HG03432 (cell line): Measurements from ENCODE around the gene PQBP1.
A peak's percentile ranks its signal among the peaks of the same experiment; 100 is the strongest.
"Not testable (repeated sequence)": the region's sequence is repeated elsewhere in the genome, so short reads cannot be mapped to it uniquely, and the experiment has no call there.

Source experiments
- ATAC-seq: cut with Tn5 transposase; IDR thresholded peaks from one replicate; pipeline ENCODE4 v1.9.1; 2021; ENCODE audit warnings: mild to moderate bottlenecking, moderate library complexity; ENCODE audit not compliant: unreplicated experiment

Gene PQBP1, protein sequence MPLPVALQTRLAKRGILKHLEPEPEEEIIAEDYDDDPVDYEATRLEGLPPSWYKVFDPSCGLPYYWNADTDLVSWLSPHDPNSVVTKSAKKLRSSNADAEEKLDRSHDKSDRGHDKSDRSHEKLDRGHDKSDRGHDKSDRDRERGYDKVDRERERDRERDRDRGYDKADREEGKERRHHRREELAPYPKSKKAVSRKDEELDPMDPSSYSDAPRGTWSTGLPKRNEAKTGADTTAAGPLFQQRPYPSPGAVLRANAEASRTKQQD

DNA sequence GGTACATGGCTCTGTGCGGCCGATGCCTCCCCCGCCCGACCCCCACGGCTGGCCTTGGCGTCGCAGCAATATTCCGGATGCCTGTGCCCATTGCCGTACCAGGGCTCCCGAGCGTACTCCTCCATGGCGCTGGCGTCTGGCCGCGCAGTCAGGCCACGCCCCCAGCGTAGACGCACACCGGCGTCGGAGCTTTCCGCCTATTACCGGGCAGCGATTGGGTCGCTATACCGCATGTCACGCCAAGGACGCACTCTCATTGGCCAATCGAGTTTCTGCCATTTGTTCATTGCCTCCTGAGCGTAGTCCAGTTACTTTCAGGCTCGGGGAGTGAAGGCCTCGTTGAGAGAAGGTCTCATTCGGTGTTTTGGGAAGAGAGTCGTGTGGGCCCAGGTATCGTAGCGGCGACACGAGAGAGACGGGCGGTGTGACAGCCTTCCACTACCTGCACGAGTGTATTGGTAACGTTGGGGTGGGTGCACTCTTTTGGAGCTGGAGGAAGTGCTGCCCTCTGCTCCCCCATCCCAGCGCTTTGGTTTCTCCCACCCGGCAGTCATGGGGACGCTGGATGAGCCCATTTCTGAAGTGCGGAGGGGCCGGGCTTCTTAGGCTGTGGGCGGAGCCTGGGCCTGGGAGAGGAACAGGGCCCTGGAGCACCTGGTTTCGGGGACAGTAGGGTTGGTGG is at the start of gene PQBP1, which contains the start of gene TIMM17B:
TSS of gene PQBP1 (plus strand) at position 306 of the 682 bp plus-strand sequence. CDS start 580 bp downstream, outside the sequence.
TSS of gene TIMM17B (minus strand) at position 144 of the 682 bp plus-strand sequence. CDS start at position 125, 19 bp downstream.
- ATAC-seq, result peak; percentile 91

DNA sequence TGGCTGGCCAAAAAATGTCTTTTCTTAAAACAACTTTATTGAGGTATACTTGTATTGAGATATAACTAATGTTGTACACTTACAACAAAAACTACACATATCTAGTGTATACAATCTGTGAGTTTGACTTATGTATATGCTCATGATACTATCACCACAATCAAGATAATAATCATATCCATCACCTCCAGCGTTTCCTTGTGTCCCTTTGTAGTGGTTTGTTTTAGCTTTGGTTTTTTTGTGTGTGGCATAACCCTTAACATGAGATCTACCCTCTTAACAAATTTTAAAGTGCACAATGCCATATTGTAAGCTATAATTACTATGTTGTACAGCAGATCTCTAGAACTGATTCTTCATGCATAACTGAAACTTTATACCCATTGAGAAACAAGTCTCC is 48.9 kb upstream of the PQBP1 start:
- no peak for ATAC-seq

DNA sequence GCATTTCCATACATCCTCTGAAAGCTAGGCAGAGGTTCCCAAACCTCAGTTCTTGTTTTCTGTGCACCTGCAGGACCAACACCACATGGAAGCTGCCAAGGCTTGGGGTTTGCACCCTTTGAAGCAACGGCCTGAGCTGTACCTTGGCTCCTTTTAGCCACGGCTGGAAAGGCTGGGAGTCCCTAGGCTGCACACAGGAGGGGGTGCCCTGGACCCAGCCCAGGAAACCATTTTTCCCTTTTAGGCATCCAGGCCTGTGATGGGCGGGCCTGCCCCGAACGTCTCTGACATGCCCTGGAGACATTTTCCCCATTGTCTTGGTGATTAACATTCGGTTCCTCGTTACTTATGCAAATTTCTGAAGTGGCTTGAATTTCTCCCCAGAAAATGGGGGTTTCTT is 44.9 kb upstream of the PQBP1 start:
- ATAC-seq, result no peak

DNA sequence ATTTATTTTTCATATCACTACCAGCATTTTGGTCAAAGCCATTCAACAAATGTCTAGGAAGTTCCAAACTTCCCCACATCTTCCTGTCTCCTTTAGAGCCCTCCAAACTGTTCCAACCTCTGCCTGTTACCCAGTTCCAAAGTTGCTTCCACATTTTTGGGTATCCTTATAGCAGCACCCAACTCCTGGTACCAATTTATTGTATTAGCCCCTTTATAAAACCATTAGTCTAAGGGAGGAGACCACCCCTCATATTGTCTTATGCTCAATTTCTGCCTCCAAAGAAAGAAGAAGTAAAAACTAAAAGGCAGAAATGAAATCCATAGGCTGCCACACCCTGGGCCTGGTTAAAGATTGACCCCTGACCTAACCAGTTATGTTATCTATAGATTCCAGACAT is 44.2 kb upstream of the PQBP1 start:
- not testable (repeated sequence) for ATAC-seq

DNA sequence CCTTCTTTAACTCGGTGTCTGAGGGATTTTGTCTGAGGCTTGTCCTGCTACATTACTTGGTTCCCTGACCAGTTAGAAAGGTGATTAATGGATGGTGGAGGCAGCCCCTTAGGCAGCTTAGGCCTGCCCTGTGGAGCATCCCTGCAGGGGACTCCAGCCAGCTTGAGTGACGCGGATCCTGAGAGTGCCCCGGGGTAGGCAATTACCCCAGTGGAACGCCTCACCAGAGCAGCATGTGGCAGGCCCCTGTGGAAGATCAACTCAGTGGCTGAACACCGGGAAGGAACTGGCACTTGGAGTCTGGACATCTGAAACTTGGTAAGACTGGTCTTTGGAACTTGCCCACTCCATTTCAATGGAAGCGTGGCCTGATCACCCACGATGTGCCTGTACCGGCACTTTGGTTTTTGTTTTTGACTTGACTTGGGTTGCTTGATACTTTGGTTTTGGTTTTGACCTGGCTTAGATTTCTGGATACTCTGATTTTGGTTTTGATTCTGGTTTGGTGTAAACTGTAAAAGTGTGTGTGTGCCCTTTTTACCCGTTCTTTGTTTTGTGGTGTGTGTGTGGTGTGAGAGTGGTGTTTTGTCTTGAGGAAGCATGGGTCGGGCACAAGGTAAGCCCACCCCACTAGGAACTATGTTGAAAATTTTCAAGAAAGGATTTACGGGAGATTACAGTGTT is 43.5 kb upstream of the PQBP1 start:
- ATAC-seq, result not testable (repeated sequence)

DNA sequence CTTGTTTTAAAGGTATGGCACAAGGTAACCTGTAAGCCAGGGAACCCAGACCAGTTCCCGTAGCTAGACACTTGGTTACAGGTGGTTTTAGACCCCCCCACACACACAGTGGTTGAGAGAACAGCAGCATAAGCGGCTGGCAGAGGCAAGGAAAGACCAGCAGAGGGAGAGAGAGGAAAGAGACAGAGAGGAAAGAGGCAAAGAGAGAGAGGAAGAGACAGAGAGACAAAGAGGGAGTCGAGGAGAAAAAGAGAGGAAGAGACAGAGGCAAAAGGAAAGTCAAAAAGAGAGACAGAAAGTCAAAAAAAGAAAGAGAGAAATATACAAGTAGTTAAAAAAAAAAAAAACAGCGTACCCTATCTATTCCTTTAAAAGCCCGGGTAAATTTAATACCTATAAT is 42.8 kb upstream of the PQBP1 start:
- ATAC-seq, result no peak

DNA sequence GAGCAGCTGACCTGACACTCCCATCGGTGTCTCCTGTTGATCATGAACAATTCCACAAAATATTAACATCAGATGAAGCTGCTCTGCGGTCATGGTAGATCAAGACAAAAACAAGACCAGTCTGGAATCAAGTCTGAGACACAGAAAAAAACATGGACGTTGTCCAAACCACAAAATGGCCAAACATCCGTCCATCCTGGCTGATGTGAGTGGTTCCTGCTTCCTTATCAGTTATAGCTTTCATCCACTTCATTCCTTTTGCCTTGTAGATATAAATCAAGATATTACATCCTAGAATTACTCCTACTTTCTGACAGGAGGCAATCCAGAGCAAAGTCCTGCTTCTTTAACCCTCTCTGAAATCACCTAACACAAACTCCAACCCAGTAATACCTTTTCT is 33.5 kb upstream of the PQBP1 start:
- no peak for ATAC-seq

DNA sequence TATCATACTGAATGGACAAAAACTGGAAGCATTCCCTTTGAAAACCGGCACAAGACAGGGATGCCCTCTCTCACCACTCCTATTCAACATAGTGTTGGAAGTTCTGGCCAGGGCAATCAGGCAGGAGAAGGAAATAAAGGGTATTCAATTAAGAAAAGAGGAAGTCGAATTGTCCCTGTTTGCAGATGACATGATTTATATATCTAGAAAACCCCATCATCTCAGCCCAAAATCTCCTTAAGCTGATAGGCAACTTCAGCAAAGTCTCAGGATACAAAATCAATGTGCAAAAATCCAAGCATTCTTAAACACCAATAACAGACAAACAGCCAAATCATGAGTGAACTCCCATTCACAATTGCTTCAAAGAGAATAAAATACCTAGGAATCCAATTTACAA is 25.7 kb upstream of the PQBP1 start:
- ATAC-seq, result not testable (repeated sequence)

DNA sequence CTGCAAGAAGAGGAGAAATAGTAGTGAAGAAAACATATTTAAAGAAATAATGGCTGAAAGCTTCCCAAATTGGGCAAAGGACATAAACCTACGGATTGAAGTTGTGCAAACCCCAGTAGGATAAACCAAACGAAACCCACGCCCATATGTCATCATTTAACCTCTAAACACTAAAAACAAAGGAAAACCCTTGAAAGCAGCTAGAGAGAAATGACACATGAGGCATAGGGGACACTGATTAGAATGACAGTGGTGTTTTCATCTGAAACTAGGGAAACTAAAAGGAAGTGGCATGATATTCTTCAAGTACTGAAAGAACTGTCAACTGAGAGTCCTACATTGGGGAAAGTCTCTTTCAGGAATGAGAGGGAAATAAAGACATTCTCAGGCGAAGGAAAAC is 20.8 kb upstream of the PQBP1 start:
- not testable (repeated sequence) for ATAC-seq

DNA sequence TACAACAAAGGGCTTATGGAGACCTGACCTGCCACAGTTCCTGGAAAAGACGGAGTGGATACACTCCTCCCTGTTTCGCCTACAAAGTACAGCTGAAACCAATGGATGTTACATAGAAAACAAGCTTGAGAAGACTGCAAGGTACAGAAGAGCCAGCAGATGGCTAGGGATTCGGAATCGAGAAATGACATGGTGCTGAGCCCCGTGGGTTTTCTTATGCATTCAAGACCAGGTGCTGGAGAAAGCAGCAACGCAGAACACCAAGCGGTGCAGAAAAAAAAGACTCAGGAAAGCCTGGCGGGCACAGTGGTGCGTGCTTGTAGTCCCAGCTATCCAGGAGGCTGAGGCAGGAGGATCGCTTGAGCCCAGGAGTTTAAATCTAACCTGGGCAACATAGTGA is 14.0 kb upstream of the PQBP1 start:
- no peak for ATAC-seq

DNA sequence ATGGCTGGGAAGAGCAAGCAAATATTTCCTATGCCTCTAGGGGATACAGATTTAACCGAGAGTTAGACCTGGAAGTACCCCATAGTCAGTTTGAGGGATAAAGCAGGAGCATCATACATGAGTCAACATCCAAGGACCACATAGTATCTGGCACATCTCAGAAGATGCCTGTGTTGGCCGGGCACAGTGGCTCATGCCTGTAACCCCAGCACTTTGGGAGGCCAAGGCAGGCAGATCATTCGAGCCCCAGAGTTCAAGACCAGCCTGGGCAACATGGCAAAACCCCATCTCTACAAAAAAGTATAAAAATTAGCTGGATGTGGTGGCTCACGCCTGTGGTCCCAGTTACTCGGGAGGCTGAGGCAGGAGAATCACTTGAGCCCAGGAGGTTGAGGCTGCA is 11.1 kb upstream of the PQBP1 start:
- not testable (repeated sequence) for ATAC-seq

DNA sequence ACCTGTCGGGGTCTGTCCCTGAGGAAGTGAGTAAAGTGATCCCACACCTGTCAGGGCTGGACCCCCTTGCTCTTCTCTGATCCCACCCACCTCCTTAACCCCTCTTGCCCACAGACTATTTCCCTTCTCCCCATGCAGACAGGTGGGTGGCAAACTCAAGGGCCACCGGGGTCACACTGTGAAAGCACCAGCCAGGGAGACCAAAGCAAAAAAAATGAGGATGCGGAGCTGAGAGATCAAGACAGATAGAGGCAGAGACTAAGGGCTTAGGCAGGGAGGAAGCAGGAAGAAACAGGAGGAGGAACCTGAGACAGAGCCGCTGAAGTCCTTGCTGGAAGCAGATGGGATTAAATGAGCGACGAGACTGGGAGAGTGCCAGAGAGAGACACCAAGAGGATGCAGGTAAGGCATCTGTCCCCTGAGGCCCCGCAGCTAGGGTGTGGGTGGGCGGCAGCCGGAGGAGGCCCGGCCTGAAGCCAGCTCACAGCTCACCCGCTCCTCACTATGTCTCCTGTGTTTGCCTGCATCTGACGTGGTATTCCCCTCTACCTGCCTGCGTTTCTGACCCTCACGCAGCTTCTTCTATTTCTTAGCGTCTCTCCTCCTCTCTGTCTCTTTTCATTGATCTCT is 7.3 kb upstream of the PQBP1 start:
- no peak for ATAC-seq

DNA sequence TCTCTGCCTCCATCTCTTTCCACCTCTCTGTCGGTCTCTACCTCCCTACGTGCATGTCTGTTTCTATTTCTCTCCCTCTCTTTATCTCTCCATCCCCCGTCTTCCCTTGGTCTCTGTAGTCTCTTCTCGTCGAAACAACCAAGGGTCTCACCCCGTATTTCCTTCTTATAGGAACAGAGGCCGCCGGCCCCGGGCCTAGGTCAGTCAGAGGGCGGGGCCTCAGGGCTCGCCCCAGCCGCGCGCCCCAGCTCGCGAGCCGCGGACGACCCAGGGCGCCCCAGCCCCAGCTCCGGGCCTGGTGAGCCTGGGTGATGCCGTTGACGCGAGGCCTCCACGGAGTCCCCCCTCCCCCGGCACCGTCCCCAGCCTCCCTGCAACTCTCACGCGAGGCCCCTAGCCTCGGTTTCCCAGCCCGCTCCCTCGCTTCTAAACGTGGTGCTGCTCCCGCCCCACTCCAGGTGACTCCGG is 6.8 kb upstream of the PQBP1 start:
- ATAC-seq, result peak; percentile 55

DNA sequence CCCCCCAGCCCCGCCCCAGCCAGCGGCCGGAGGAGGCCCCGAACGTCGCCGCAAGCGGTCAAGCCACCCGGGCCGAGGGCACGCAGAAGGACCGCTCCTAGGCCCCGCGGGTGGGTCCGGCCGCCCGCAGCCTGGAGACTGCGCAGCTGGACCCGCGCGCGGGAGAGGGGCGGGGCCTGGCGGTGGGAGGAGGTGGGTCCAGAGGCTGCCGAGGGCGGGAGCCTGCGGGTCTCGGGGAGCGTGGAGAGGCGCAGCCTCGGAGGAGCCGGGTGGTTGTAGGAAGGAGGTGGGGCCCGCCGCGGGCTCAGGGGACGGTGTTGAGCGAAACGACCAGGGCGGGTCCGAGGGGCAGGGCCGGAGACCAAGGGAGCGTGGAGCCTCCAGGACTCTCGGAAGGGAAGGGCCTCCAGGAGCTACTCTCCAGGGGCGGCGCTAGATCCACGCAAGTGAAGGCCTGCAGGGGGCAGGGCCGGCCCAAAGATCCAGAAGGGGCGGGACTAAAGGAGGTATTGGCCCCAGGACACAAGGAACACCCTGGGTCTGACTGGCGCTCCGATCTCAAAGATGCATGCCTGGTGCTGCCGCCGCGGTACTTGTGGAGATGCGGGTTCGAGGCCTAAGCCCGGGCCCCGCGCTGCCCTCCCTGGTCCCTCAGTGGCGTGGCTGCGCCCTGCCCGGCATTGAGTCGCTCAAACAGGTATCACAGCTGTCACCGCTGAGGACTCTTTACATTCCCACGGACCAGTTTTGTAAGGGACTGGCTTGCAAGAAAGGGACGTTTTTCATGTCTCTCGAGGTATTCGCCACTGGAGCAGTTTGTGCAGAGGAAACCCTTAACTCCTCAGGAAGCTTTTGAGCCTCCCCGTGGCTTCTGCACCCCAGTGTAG is 6.1 kb upstream of the PQBP1 start:
- ATAC-seq, result peak; percentile 89

DNA sequence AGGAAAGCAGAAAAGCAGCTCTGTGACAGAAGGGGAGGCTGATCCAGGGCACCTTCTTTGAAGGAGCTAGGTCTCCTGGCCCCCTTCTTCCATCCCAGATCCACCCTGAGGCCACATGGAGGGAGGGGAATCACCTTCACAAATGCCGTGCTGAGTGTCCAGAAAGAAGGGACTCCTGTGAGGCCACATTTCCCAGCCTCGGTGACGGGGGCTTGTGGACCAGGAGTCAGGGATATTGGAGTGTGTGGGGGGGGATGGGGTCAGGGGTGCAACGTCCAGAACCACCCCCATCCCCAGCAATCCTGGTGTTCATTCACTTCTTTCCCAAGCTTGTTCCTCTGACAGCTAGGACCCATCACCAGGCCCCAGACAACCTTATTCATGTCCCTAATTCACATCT is 4.8 kb upstream of the PQBP1 start:
- ATAC-seq, result no peak

DNA sequence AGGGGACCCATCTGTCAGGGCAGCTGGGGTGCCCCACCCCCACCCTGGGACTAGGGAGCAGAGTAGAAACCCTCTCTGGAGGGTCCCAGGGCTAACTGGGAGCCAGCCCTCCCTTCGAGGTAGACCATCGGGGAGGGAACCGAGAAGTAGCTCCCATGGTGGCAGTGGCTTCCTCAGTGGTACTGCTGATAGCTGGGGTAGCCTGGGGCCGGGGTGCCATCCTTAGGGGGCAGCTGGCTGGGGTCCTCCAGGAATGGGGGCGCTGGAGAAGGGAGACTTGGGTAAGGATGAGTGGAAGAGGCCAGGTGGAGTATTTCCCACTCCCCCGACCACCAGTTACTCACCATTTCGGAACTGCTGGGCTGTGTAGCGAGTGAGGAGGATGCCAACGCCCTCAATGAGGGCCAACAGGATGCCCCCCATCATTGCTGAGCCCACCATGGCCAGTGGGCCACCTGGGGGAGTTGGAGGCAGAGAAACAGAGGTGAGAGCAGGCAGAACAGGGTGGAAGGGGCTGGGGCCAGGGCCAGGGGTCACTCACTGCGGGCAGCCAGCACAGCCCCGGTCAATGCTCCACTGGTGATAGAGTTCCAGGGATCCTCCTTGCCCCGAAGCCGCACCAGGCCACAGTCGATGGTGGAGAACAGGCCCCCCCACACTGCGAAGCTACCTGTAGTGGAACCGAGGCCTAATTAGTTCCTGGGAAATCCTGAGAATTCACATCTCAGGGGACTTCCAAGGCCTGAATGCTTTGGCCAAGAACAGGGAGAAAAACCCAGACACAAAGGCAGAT is 4.0 kb upstream of the PQBP1 start:
- no peak for ATAC-seq

DNA sequence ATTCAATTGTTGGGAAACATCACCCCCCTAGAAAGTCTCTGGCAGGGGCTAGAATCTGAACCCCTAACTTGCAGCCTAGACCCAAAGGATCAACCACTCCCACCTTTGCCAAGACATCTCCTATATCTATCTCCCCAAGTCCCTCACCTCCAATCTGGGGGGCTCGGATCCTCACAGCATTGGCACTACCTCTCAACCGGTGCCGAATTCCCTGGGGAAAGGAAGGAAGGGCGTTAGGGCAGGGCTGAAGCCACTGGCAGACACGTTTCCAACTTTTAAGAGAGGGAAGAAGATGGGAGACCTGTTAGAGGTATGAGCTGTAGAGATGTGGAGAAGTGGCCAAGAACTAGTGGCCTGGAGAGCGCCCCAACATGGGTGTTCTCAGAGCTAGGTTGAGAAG is 2.8 kb upstream of the PQBP1 start:
- ATAC-seq, result no peak

DNA sequence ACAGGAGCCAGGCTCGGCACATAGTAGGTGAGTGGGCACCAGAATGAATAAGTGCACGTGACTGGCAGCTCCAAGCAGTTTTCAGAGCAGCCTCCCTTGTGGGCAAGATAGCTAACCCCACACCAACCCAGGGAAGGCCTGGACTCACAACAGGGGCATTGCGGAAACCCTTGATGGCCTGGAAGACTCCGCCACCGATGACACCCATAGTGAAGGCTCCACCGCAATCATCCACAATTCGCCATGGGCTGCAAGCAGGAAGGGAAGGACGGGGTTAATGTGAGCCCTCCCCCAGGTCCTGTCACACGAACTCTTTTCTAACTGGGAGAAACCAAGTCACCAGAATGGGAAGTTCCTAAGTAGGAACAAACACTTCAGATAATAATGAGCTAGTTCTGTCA is 1.1 kb upstream of the PQBP1 start:
- no peak for ATAC-seq

DNA sequence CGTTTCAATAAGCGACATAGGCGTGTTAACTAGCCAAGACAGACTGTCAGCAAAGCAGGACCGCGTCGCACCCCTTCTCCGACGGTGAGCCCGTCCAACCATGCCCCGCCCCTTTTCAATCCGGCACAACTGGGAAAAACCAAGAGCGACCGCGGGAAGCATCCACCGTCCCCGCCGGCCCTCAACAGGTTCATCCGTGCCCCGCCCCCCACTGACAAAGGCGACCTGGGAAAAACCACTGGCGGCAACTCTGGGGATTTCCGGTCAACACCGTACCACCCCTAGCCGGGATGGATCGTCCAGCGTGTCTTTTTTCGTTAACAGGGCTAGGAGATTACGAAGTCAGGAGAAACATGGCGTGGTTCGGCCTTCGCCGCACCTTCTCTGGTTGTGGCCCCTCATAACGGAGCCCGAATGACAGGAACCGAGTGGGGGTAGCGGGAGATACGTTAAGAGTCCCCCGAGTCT is 539 bp upstream of the PQBP1 start:
- peak; percentile 4 for ATAC-seq

DNA sequence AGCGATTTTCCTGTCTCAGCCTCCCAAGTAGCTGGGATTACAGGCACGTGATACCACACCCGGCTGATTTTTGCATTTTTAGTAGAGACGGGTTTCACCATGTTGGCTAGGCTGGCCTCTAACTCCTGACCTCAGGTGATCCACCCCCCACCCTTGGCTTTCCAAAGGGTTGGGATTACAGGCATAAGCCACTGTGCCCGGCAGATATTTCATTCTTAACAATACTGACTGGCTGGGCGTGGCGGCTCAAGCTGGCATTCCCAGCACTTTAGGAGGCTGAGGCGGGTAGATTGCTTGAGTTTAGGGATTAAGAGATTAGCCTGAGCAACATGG is 1.3 kb downstream of the PQBP1 start:
- no peak for ATAC-seq
